H9 (cell line): ENCODE measurements around the gene HCK. TPM values are rescaled to one million over a fixed set of nuclear protein-coding genes. Genes with fewer than 3 reads are reported as not detected.

Experiments used
- DNase-seq: peaks from one replicate; pipeline ENCODE4 v3.0.0-alpha.2; 2017
- H2AFZ ChIP-seq: one replicate; pipeline ENCODE4 v1.6.1; 2013; ENCODE audit warnings: mild to moderate bottlenecking, low read length, control low read depth, moderate library complexity
- H2AK5ac ChIP-seq: 2 replicates; pipeline ENCODE4 v1.6.1; 2013; ENCODE audit warnings: low read length, control low read depth, mixed read lengths; ENCODE audit not compliant: insufficient read length
- H2BK120ac ChIP-seq: one replicate; pipeline ENCODE4 v1.6.1; 2013; ENCODE audit warnings: low read depth, mild to moderate bottlenecking, low read length, control low read depth, inconsistent platforms; ENCODE audit not compliant: poor library complexity, severe bottlenecking
- H2BK12ac ChIP-seq: 2 replicates; pipeline ENCODE4 v1.6.1; 2013; ENCODE audit warnings: low read length, control low read depth, mixed read lengths, low read depth; ENCODE audit not compliant: insufficient read length
- H2BK15ac ChIP-seq: 2 replicates; pipeline ENCODE4 v1.6.1; 2013; ENCODE audit warnings: low read depth, low read length, control low read depth
- H2BK20ac ChIP-seq: one replicate; pipeline ENCODE4 v1.6.1; 2013; ENCODE audit warnings: low read depth, mild to moderate bottlenecking, low read length, control low read depth, inconsistent platforms; ENCODE audit not compliant: poor library complexity, severe bottlenecking
- H2BK5ac ChIP-seq: 2 replicates; pipeline ENCODE4 v1.6.1; 2013; ENCODE audit warnings: low read length, control low read depth, mixed read lengths; ENCODE audit not compliant: insufficient read length
- H3K14ac ChIP-seq: 2 replicates; pipeline ENCODE4 v1.6.1; 2013; ENCODE audit warnings: low read length, control low read depth; ENCODE audit not compliant: insufficient read depth
- H3K18ac ChIP-seq: 2 replicates; pipeline ENCODE4 v1.6.1; 2013; ENCODE audit warnings: low read depth, mild to moderate bottlenecking, mixed read lengths, low read length, control low read depth; ENCODE audit not compliant: insufficient read length
- H3K23ac ChIP-seq: 2 replicates; pipeline ENCODE4 v1.6.1; 2013; ENCODE audit warnings: low read length, control low read depth, mixed read lengths, low read depth; ENCODE audit not compliant: insufficient read length
- H3K23me2 ChIP-seq: 2 replicates; pipeline ENCODE4 v1.6.1; 2013; ENCODE audit warnings: low read depth, mild to moderate bottlenecking, mixed read lengths, low read length, control low read depth; ENCODE audit not compliant: insufficient read length, poor library complexity, severe bottlenecking
- H3K27ac ChIP-seq: 2 replicates; pipeline ENCODE4 v1.5.1; 2013; ENCODE audit warnings: low read length, control low read depth, mixed read lengths, low read depth; ENCODE audit not compliant: insufficient read length
- H3K27me3 ChIP-seq: 2 replicates; pipeline ENCODE4 v1.6.1; 2013; ENCODE audit warnings: low read length, control low read depth, inconsistent platforms; ENCODE audit not compliant: insufficient read depth
- H3K4ac ChIP-seq: 2 replicates; pipeline ENCODE4 v1.6.1; 2013; ENCODE audit warnings: low read depth, mild to moderate bottlenecking, control low read depth, inconsistent platforms, low read length, moderate library complexity
- H3K4me1 ChIP-seq: 2 replicates; pipeline ENCODE4 v1.6.1; 2013; ENCODE audit warnings: low read length, control low read depth, inconsistent platforms; ENCODE audit not compliant: insufficient read depth
- H3K4me2 ChIP-seq: 2 replicates; pipeline ENCODE4 v1.6.1; 2013; ENCODE audit warnings: low read length, control low read depth, mixed read lengths; ENCODE audit not compliant: insufficient read length, insufficient read depth
- H3K56ac ChIP-seq: 2 replicates; pipeline ENCODE4 v1.6.1; 2013; ENCODE audit warnings: low read depth, mild to moderate bottlenecking, mixed read lengths, low read length, control low read depth; ENCODE audit not compliant: insufficient read length
- H3K79me1 ChIP-seq: 2 replicates; pipeline ENCODE4 v1.6.1; 2013; ENCODE audit warnings: low read depth, mild to moderate bottlenecking, moderate library complexity, low read length, control low read depth, inconsistent platforms; ENCODE audit not compliant: insufficient read depth, poor library complexity, severe bottlenecking
- H3K79me2 ChIP-seq: 2 replicates; pipeline ENCODE4 v1.6.1; 2013; ENCODE audit warnings: low read length, control low read depth, inconsistent platforms; ENCODE audit not compliant: insufficient read depth
- H3K9ac ChIP-seq: 2 replicates; pipeline ENCODE4 v1.6.1; 2013; ENCODE audit warnings: low read length, control low read depth, mixed read lengths; ENCODE audit not compliant: insufficient read length; ENCODE audit errors: extremely low read depth
- H3K9me3 ChIP-seq: one replicate; pipeline ENCODE4 v1.6.1; 2013; ENCODE audit warnings: low read depth, low read length, inconsistent platforms; ENCODE audit not compliant: control insufficient read depth
- H3T11ph ChIP-seq: one replicate; pipeline ENCODE4 v1.6.1; 2013; ENCODE audit warnings: mild to moderate bottlenecking, low read length, control low read depth, inconsistent platforms
- H4K20me1 ChIP-seq: one replicate; pipeline ENCODE4 v1.6.1; 2013; ENCODE audit not compliant: control insufficient read depth, insufficient read length, insufficient read depth
- H4K5ac ChIP-seq: 2 replicates; pipeline ENCODE4 v1.6.1; 2013; ENCODE audit warnings: low read depth, mild to moderate bottlenecking, mixed read lengths, low read length, control low read depth; ENCODE audit not compliant: insufficient read length
- H4K8ac ChIP-seq: replicated peaks from 2 replicates; pipeline ENCODE4 v1.6.1; 2013; ENCODE audit warnings: low read length, control low read depth, mixed read lengths, low read depth; ENCODE audit not compliant: insufficient read length
- H4K91ac ChIP-seq: 2 replicates; pipeline ENCODE4 v1.6.1; 2013; ENCODE audit warnings: low read depth, mild to moderate bottlenecking, moderate library complexity, mixed read lengths, low read length, control low read depth; ENCODE audit not compliant: insufficient read length
- H3K27ac Mint-ChIP-seq, 3 experiments: 2 replicates in 2 of 3; 3 replicates in 1 of 3; pipeline ENCODE4 v1.8.0; 2020 to 2021; ENCODE audit warnings: mixed read lengths in 3 of 3, mild to moderate bottlenecking in 1 of 3, moderate library complexity in 1 of 3
- H3K27me3 Mint-ChIP-seq: 2 replicates; pipeline ENCODE4 v1.8.0; 2021; ENCODE audit warnings: low read depth, mild to moderate bottlenecking, moderate library complexity, mixed read lengths
- H3K36me3 Mint-ChIP-seq, 3 experiments: 2 replicates in 2 of 3; 3 replicates in 1 of 3; pipeline ENCODE4 v1.8.0; 2020 to 2021; ENCODE audit warnings: low read depth in 3 of 3, mixed read lengths in 3 of 3; ENCODE audit not compliant: insufficient read depth in 1 of 3
- H3K4me1 Mint-ChIP-seq, 2 experiments: 2 replicates each; pipeline ENCODE4 v1.8.0; 2020; ENCODE audit warnings: mixed read lengths in 2 of 2
- H3K4me3 Mint-ChIP-seq, 2 experiments: 2 replicates in 1 of 2; 3 replicates in 1 of 2; pipeline ENCODE4 v1.8.0; 2020 to 2021; ENCODE audit warnings: mild to moderate bottlenecking in 2 of 2, mixed read lengths in 2 of 2, moderate library complexity in 1 of 2
- H3K9me3 Mint-ChIP-seq, 2 experiments: 2 replicates in 1 of 2; 3 replicates in 1 of 2; pipeline ENCODE4 v1.8.0; 2020; ENCODE audit warnings: mild to moderate bottlenecking in 2 of 2, mixed read lengths in 2 of 2, moderate library complexity in 1 of 2
- WGBS: extraction: QIAGEN DNeasy Blood & Tissue Kit; methylation state at CpG from one replicate; pipeline ENCODE4 v1.1.7; 2013; ENCODE audit warnings: missing lambda C conversion rate, low lambda C conversion rate, mixed read lengths; ENCODE audit not compliant: insufficient read length; ENCODE audit errors: extremely low coverage; 5-methylcytosine and 5-hydroxymethylcytosine counted together
- total RNA-seq: library from RNA; stranded (reverse); gene quantifications from 2 replicates; pipeline ENCODE4 v1.2.1, GENCODE V29; 2021
- TF ChIP-seq, protein P1 (sequence below): fragments of 200-600 bp; sonication (generic); conservative IDR thresholded peaks from 3 replicates; pipeline ENCODE4 v1.8.0; 2021; ENCODE audit warnings: antibody characterized with exemption, mild to moderate bottlenecking

Gene HCK
- total RNA-seq, 1 experiment from 2014 or later = 1.7 TPM

DNA sequence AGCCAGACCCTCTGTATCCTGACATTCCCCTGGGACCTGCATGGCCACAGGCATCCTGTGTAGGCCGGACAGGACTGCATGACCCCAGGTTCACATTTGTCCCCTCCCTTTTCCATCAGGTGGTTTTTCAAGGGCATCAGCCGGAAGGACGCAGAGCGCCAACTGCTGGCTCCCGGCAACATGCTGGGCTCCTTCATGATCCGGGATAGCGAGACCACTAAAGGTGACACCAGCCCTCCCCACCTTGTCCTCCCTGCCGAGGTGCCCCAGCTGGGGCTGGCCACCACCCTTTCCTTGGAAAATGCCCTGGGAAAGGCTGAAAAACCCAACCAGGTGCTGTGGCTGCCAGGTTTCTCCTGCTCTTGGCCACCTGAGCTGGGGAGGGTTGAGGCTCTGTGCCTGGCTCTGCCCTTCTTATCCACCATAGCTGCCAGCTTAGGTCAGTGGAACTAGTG, 27.6 kb downstream of the HCK start:
- H3K4me2 ChIP-seq = no peak overlapping the region
- H2AK5ac ChIP-seq = no peak overlapping the region
- no peak overlapping the region for H2AFZ ChIP-seq
- H3K27ac ChIP-seq = no peak overlapping the region
- no peak overlapping the region for H3K56ac ChIP-seq
- H3K9ac ChIP-seq = no peak overlapping the region
- H3K79me1 ChIP-seq = no peaks in the 10 kb centered on the region
- H2BK5ac ChIP-seq = no peak overlapping the region
- Mint-ChIP-seq H3K4me1 (peaks cover 4 to 7% of the 10 kb centered on the region in 2 experiments; a peak in 3 of 4 replicates), H3K9me3 (no peaks in the 10 kb centered on the region), H3K27ac (0 out of 7 replicates have a peak overlapping the region, but pooled peaks of 1 of the 3 experiments have one; percentile 62), H3K4me3 (no peak overlapping the region), H3K36me3 (no peaks in the 10 kb centered on the region; a peak in 1 of 7 replicates), H3K27me3 (peaks cover 25% of the 10 kb centered on the region)
- no peaks in the 10 kb centered on the region for H3K27me3 ChIP-seq
- H3K23ac ChIP-seq = no peak overlapping the region
- DNase-seq = peak; percentile 56
- TF ChIP-seq, protein P1, sequence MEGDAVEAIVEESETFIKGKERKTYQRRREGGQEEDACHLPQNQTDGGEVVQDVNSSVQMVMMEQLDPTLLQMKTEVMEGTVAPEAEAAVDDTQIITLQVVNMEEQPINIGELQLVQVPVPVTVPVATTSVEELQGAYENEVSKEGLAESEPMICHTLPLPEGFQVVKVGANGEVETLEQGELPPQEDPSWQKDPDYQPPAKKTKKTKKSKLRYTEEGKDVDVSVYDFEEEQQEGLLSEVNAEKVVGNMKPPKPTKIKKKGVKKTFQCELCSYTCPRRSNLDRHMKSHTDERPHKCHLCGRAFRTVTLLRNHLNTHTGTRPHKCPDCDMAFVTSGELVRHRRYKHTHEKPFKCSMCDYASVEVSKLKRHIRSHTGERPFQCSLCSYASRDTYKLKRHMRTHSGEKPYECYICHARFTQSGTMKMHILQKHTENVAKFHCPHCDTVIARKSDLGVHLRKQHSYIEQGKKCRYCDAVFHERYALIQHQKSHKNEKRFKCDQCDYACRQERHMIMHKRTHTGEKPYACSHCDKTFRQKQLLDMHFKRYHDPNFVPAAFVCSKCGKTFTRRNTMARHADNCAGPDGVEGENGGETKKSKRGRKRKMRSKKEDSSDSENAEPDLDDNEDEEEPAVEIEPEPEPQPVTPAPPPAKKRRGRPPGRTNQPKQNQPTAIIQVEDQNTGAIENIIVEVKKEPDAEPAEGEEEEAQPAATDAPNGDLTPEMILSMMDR = 0 out of 3 replicates have a peak, but pooled peaks have one; percentile 10
- H4K20me1 ChIP-seq = no peaks in the 10 kb centered on the region
- no peaks in the 10 kb centered on the region for H3K9me3 ChIP-seq
- no peaks in the 10 kb centered on the region for H3K4me1 ChIP-seq
- no peak overlapping the region for H4K5ac ChIP-seq
- no peak overlapping the region for H2BK20ac ChIP-seq
- H3K14ac ChIP-seq = no peak overlapping the region
- no peak overlapping the region for H2BK12ac ChIP-seq
- H2BK15ac ChIP-seq = no peak overlapping the region
- WGBS = no CpG with 5 or more reads among the region's 8 CpGs
- no peak overlapping the region for H4K91ac ChIP-seq
- H3T11ph ChIP-seq = no peak overlapping the region
- no peaks in the 10 kb centered on the region for H3K23me2 ChIP-seq
- H3K18ac ChIP-seq = no peak overlapping the region
- H3K79me2 ChIP-seq = no peaks in the 10 kb centered on the region
- H2BK120ac ChIP-seq = no peak overlapping the region
- no peak overlapping the region for H4K8ac ChIP-seq
- H3K4ac ChIP-seq = no peak overlapping the region
